ENCODE results near the gene GSG1L.
"Not testable (repeated sequence)": the region's sequence is repeated elsewhere in the genome, so short reads cannot be mapped to it uniquely, and the experiment has no call there.

Gene GSG1L

DNA sequence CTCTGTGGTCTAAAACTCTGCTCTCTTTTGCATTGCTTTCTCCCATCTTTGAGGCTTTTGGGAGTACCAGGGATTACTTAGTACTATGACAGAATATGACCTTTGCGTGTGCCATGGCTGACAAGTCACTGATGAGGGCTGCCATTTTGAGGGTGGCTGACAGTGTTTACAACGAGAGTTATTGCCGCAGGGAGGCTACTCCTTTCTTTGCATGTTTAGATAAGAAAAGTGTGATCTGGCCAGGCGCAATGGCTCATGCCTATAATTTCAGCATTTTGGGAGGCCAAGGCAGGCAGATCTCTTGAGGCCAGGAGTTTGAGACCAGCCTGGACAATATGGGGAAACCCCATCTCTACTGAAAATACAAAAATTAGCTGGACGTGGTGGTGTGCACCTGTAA is 77.5 kb downstream of the GSG1L start:
- DNase-seq (ENCODE audit: low read depth in 2 of 2, low spot score in 1 of 2), result no peak

DNA sequence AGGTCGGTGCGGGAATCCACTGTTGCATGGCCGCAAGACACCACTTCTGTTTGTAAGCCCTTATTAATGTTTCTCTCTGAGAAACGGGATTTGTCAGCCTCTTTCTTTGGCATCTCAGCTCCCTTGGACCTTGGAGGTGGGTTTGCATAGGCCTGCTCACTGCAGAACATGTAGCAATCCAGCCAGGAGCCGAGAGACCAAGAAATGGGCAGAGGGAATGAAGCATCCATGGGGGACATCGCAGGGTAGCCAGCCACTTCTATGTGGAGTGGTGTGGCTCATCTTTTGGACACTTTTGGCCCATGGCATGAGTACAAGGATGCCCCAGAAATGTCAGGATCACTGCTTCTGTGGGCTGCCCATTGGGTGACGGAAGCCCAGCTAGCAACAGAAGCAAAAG is 79.4 kb downstream of the GSG1L start:
- DNase-seq (ENCODE audit: low read depth in 2 of 2, low spot score in 1 of 2), result no peak

DNA sequence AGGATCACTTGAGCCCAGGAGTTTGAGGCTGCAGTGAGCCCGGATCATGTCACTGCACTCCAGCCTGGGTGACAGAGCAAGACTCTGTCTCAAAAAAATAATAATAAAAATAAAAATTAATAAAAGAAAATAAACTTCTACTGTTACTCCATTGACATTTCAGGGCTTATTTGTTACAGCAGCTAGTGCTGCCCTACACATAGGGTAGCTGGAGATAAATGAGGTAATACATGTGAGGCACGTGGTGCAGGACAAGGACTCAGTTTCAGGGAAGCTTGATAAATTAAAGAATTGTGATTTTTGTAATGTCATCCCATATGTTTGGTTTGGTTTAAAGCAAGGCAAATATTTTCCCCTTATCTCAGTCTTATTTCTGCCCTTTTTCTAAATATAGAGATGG is 80.3 kb downstream of the GSG1L start:
- DNase-seq (ENCODE audit: low read depth in 2 of 2, low spot score in 1 of 2), result no peak

- no peak for DNase-seq (ENCODE audit: low read depth in 2 of 2, low spot score in 1 of 2)
Measured at GRCh38 chr16:27982184-27982583, 81.3 kb downstream of the GSG1L start.

- DNase-seq (ENCODE audit: low read depth in 2 of 2, low spot score in 1 of 2), result no peak
Measured at GRCh38 chr16:27980919-27981700, 82.4 kb downstream of the GSG1L start.

- no peak for DNase-seq (ENCODE audit: low read depth in 2 of 2, low spot score in 1 of 2)
Measured at GRCh38 chr16:27980076-27980775, 83.3 kb downstream of the GSG1L start.

DNA sequence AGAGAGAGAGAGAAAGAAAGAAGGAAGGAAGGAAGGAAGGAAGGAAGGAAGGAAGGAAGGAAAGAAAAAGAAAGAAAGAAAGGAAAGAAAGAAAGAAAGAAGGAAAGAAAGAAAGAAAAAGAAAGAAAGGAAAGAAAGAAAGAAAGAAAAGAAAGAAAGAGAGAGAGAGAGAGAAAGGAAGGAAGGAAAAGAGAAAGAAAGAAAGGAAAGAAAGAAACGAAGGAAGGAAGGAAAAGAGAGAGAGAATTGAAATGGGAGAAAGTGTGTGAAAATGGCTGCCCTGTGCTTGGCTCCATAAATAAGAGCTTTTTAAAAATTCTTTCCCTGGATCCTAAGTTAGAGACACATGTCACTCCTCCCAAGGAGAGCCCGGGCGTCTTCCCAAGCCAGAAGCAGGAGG is 83.8 kb downstream of the GSG1L start:
- not testable (repeated sequence) for DNase-seq (ENCODE audit: low read depth in 2 of 2, low spot score in 1 of 2)

GRCh38 chr16:27978876-27979275 is 84.6 kb downstream of the GSG1L start:
- no peak for DNase-seq (ENCODE audit: low read depth in 2 of 2, low spot score in 1 of 2)

DNA sequence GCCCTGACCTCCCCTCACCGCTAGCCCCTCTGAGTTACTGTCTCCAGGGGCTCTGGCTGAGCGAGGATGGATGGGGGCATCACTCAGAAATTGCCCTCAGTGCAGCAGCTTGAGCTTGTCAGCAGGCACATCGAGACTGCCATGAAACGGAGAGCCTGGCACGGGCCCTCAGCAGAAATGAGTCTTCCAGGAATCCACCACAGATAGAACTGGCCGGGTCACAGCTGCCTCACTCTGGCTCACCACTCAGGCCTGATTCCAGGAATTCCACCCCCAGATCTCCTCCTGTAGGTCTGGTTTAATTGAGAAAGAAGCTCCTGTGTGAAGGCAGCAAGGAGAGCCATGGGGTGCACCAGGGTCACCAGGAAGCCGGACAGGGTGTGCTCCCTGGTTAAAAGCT is 85.5 kb downstream of the GSG1L start:
- no peak for DNase-seq (ENCODE audit: low read depth in 2 of 2, low spot score in 1 of 2)

DNA sequence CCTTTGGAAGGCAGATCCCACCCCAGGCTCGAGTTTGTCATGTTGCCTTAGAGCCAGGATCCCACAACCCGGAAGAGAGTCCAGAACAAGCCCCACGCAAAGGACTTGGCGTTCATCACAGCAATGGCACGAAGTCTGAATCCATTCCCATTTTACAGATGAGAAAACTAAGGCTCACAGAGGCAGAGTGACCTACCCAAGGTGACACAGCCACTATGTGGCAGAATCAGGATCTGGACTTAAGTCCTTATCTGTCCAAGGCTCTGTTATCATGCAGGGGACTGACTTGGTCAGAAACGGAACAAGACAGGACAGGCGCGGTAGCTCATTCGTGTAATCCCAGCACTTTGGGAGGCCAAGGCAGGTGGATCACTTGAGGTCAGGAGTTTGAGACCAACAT is 86.5 kb downstream of the GSG1L start:
- DNase-seq (ENCODE audit: low read depth in 2 of 2, low spot score in 1 of 2), result no peak

GRCh38 chr16:27974896-27975540 is 88.5 kb downstream of the GSG1L start:
- no peak for DNase-seq (ENCODE audit: low read depth in 2 of 2, low spot score in 1 of 2)

GRCh38 chr16:27973678-27974077 is 89.8 kb downstream of the GSG1L start:
- DNase-seq (ENCODE audit: low read depth in 2 of 2, low spot score in 1 of 2), result no peak

DNA sequence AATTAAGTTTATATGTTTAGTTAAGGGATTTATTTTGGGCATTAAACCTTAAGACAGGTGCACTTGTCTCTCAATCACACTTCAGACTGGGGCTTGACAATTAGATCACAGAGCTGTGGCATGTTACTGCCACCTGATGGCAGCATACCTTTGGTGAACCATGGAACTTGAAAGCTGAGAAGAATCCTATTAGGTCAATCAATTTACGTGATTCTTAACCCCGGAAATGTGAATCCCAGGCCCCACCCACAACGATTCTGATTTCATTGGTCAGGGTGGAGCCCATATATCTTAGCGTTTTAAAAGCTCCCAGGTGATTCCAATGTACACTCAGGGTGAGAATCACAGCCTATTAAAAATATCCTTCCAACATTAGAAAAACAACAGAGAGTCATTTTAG is 91.0 kb downstream of the GSG1L start:
- DNase-seq (ENCODE audit: low read depth in 2 of 2, low spot score in 1 of 2), result no peak

DNA sequence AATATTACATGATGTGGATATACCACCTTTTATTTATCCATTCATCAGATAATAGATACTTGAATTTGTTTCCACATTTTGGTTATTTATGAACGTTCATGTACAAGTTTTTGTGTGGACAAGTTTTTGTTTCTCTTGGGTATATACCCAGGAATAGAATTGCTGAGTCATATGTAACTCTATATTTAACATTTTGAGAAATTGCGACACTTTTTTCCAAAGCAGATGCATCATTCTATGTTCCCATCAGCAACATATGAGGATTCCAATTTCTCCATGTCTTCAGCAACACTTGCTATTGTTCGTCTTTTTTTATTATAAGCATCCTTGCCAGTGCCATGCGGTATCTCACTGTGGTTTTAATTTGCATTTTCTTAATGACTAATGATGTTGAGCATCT is 93.9 kb downstream of the GSG1L start:
- no peak for DNase-seq (ENCODE audit: low read depth in 2 of 2, low spot score in 1 of 2)

GRCh38 chr16:27967169-27967568 is 96.3 kb downstream of the GSG1L start:
- no peak for DNase-seq (ENCODE audit: low read depth in 2 of 2, low spot score in 1 of 2)

- DNase-seq (ENCODE audit: low read depth in 2 of 2, low spot score in 1 of 2), result no peak
Measured at GRCh38 chr16:27966756-27967155, 96.8 kb downstream of the GSG1L start.

DNA sequence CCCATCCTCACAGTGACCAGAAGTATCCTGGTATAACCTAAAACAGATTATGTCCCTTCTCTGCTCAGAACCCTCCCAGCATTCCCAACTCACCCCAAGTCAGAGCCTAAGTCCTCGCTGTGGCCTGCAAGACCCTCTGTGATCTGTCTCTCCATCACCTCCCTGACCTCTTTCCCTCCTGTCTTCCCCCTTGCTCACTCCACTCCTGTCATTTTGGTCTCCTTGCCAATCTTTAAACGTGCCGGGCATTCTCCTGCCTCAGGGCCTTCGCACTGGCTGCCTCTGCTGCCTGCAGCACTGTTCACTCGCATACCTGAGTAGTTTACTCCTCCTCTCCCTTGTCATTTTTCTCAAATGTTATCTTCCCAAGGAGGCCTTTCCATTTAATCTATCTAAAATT is 97.7 kb downstream of the GSG1L start:
- DNase-seq (ENCODE audit: low read depth in 2 of 2, low spot score in 1 of 2), result no peak

DNA sequence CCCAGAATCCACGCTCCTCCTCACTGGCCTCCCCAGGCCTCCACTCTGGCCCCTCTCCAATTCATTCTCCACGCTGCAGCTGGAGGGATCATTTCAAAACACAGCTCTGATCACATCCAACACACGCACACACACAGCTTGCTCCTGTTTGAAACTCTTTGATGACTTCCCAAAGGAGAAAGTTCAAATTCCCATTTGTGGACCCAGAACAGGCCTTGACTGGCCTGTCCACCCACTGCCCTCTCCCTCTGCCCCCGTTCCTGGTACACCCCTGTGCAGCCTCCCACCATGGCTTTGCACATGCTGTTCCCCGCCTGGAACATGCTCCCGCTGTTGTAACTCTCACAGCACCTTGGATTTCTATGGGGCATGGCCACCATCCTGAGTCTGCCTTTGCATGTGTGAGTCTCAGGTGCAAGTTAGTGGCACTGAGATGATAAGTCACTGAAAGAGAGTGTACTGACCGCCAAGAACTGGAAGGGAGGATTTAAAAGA is 100.0 kb downstream of the GSG1L start:
- DNase-seq (ENCODE audit: low read depth in 2 of 2, low spot score in 1 of 2), result no peak

DNA sequence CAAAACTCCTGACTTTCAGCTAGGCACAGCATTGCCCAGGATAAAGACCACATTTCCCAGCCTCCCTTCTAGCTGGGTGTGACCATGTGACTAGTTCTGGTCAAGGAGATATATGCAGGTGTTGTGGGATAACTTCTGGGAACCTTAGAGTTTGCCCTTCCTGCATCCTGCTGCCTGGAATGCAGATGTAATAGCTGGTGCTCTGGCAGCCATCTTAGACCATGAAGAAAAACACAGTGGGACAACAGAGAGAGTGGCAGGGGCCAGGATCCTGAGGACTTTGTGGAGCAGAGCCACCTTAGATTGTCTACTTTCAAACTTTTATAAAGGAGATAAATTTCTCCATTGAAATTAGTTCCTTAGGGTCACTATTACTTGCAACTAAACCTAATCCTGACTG is 101.3 kb downstream of the GSG1L start:
- DNase-seq (ENCODE audit: low read depth in 2 of 2, low spot score in 1 of 2), result no peak

- DNase-seq (ENCODE audit: low read depth in 2 of 2, low spot score in 1 of 2), result no peak
Measured at GRCh38 chr16:27961296-27961620, 102.3 kb downstream of the GSG1L start.

DNA sequence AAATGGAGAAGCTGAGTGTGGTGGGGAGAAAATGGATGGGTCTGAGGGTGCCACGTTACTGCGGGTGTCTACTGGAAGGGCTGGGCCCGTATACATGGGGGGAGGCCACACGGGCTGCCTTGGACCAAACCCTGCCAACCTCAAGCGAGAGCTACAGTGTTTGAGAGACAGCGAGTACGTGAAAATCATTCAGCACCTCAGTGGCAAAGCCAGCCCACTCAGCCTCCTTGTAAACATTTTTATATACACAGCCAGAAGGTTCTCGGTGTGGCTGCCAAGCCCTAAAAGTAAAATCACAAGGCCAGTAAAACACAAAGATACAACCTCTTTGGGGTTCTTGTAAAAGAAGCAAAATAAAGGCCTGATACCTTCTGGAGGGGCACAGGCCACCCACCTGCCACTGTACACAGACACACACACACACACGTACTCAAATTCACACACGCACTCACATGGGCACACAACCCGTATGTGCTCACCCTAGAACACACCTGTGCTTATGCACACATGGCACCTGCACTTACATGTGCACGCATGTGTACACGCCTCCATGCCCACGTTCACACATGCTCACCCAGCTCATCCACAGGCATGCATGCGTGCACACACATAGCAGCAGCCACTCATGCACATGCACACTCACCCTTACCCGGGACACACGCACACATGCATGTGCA is 102.8 kb downstream of the GSG1L start:
- no peak for DNase-seq (ENCODE audit: low read depth in 2 of 2, low spot score in 1 of 2)

GRCh38 chr16:27959914-27960313 is 103.6 kb downstream of the GSG1L start:
- DNase-seq (ENCODE audit: low read depth in 2 of 2, low spot score in 1 of 2), result no peak

All from stimulated activated CD8-positive, alpha-beta memory T cell treated with anti-CD3 and anti-CD28 coated beads, Interleukin-4, amount 100 ng/mL, for 4 hours (primary cell).